Stimulated activated CD4-positive, alpha-beta T cell treated with anti-CD3 and anti-CD28 coated beads, TNF-alpha, amount 100 ng/mL, for 4 hours (primary cell): Measurements from ENCODE around the gene AGBL5.

Experiments
- DNase-seq, 3 experiments: peaks; one replicate each; pipeline ENCODE4 v3.0.0-alpha.2; 2020; ENCODE audit warnings: low read depth in 3 of 3

The AGBL5 gene

DNA sequence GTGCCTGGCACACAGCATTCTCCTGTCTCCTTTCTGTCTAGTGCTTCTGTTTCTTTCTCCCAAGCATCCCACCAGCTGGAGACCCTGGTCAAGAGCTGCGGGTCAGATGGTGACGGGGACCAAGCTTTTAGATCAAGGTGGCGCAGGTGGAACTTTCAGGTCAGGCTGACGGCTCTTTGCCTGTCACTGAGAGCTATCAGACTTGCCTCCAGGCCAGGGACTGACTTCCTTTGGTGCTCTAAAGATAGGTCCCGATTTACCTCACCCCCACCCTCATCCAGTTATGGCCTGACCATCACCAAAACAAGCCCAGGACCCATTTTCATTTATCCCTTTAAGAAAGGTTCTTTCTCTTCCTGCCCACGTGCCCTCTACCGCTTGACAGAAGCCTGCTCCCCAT, 25.8 kb downstream of the AGBL5 start:
- no peak for DNase-seq

DNA sequence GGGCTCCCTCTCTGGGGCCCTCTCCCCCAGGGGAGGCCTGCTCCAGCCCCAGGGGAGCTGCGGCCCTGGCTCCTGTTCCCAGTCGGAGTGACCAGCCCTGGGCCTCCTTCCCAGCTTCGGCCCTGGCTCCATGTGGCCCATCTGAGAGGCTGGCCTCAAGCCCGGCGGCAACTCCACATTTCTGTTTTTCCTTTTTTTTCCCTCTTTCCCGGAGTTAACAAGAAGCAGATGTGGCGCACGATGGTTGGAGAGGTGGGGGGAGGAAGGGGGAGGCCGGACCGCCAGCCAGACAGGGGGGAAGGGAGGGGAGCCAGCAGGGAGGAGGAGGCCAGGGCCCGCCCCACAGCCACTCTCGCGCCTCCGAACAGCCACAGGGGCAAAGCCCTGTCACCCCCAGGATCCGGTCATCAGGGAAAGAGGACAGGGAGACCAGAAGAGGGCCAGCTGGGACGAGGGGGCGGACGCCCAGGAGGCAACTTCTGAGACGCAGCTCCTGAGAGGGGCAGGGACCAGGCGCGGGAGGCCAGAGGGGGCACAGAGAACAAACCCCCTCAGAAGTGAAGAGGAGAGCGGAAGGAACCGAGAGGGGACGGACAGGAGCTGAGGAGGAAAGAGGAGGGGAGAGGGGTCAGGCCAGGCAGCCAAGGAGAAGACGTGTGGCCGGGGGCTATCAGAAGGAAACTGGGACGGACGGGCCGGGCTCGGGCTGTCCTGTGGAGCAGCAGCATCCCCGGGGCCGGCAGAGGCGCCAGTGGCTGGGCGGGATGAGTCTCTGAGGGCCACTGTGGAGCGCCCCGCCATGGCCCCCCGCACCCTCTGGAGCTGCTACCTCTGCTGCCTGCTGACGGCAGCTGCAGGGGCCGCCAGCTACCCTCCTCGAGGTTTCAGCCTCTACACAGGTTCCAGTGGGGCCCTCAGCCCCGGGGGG, 27.1 kb downstream of the AGBL5 start, which contains the start of gene EMILIN1:
TSS of gene EMILIN1 (plus strand) at position 349 of the 928 bp plus-strand sequence. CDS start at position 800, 451 bp downstream.
- no peak for DNase-seq

DNA sequence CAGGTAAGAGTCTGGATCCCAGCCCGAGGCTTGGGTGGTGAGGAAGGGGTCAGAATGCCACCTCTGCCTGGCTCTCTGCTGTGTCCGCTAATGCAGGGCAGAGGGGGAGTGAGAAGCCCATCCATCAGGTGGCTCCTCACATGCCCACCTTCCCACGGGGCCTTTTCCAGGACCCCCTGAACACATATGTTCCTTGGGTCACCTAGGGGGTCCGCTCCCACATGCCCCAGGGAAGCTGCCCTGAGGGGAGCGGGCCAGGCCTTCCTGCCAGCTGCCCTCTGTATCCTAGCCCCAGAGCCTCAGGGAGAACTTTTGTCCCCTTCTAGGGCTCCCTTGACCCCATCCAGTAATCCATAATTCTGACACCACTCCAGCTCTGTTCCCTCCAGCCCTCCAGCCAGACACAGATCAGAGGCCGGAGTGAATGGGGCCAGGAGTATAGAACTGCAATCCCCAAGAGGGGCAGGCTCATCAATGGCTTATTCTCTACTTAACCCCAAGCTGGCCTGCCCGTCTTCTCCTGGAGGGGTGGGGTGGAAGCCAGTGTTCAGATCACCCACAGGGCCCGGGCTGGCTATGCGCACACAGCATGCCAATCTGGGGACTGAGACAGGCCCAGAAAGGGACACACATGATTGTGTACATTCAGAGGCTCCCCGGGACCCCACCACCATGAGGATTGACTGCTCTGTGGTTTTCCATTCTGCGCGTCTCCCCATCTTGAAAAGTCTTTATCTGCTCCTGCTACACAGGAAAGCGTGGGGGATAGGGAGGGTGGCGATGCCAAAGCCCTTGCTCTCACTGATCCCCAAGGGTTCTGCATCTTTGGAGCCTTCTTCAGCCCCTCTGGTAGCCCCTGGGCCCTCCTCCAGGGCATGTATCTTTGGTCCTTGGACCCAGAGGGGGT, 28.0 kb downstream of the AGBL5 start:
- DNase-seq: no peak

DNA sequence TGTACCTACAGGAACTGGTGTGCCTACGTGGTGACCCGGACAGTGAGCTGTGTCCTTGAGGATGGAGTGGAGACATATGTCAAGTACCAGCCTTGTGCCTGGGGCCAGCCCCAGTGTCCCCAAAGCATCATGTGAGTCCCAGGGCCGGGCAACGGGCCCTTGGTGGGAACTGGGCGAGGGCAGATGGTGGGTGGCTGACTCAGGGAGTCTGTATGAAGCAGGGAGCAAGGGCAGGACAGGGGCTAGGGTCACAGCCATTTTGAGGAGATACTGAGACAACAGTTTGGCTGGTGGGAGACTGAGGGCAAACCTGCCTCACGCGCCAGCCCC, 28.6 kb downstream of the AGBL5 start:
- DNase-seq: no peak

DNA sequence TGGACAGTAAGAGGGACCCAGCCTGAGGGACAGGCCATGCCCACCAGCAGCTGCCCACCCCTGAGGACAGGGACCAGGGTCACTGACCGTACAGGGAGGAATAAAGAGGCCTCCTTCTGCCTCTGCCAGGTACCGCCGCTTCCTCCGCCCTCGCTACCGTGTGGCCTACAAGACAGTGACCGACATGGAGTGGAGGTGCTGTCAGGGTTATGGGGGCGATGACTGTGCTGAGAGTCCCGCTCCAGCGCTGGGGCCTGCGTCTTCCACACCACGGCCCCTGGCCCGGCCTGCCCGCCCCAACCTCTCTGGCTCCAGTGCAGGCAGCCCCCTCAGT, 29.1 kb downstream of the AGBL5 start:
- no peak for DNase-seq

DNA sequence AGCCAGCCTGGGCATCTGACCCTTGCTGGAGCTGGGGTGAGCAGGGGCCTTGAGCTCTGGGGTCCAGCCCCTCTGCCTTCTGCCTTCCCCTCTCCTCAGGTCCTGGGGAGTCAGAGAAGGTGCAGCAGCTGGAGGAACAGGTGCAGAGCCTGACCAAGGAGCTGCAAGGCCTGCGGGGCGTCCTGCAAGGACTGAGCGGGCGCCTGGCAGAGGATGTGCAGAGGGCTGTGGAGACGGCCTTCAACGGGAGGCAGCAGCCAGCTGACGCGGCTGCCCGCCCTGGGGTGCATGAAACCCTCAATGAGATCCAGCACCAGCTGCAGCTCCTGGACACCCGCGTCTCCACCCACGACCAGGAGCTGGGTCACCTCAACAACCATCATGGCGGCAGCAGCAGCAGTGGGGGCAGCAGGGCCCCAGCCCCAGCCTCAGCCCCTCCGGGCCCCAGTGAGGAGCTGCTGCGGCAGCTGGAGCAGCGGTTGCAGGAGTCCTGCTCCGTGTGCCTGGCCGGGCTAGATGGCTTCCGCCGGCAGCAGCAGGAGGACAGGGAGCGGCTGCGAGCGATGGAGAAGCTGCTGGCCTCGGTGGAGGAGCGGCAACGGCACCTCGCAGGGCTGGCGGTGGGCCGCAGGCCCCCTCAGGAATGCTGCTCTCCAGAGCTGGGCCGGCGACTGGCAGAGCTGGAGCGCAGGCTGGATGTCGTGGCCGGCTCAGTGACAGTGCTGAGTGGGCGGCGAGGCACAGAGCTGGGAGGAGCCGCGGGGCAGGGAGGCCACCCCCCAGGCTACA, 30.7 kb downstream of the AGBL5 start:
- no peak for DNase-seq

DNA sequence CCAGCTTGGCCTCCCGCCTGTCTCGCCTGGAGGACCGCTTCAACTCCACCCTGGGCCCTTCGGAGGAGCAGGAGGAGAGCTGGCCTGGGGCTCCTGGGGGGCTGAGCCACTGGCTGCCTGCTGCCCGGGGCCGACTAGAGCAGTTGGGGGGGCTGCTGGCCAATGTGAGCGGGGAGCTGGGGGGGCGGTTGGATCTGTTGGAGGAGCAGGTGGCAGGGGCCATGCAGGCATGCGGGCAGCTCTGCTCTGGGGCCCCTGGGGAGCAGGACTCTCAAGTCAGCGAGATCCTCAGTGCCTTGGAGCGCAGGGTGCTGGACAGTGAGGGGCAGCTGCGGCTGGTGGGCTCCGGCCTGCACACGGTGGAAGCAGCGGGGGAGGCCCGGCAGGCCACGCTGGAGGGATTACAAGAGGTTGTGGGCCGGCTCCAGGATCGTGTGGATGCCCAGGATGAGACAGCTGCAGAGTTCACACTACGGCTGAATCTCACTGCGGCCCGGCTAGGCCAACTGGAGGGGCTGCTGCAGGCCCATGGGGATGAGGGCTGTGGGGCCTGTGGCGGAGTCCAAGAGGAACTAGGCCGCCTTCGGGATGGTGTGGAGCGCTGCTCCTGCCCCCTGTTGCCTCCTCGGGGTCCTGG, 31.4 kb downstream of the AGBL5 start:
- DNase-seq: no peak

DNA sequence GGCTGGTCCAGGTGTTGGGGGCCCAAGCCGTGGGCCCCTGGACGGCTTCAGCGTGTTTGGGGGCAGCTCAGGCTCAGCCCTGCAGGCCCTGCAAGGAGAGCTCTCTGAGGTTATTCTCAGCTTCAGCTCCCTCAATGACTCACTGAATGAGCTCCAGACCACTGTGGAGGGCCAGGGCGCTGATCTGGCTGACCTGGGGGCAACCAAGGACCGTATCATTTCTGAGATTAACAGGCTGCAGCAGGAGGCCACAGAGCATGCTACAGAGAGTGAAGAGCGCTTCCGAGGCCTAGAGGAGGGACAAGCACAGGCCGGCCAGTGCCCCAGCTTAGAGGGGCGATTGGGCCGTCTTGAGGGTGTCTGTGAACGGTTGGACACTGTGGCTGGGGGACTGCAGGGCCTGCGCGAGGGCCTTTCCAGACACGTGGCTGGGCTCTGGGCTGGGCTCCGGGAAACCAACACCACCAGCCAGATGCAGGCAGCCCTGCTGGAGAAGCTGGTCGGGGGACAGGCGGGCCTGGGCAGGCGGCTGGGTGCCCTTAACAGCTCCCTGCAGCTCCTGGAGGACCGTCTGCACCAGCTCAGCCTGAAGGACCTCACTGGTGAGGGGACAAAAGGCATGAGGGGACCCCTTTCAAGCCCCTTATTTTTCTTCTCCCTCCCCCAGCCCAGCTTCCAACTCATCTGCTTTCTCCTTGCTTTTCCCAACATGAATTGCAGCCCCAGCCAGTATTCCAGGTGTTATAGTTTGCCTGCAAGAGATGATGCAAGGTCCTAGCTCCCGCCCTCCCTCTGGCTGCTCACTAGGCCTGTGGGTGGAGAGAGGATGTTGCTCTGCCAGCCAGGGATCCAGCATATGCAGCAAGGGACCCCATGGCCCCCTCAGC, 32.2 kb downstream of the AGBL5 start:
- no peak for DNase-seq

DNA sequence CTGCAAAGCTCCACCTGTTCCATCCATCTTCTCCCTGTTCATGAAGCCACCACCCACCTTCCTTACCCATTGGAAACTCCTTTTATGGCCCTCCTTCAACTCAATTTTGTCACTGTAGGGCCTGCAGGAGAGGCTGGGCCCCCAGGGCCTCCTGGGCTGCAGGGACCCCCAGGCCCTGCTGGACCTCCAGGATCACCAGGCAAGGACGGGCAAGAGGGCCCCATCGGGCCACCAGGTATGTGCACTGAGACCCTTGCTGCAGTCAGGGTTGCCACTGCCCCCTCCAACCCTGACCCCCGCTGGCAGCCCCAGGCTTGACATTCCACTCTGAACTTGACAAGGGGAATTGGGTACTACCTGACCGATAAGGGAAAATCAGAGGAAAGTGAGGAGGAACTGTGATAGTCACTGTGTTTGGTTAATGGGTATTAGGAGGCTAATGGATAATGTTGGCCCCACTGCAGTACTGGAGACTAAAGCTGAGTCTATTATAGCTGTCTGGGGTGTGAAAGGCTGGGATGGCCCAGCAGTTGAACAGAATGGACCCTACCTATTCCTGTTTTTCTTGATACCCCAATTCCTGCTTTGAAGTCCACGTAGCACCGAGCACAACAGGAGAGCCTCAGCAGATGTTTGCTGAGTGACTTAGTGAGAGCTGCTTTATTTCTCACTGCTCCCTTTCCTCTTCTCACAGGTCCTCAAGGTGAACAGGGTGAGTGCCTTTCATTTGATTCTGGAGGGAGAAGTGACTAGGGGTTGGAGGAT, 33.0 kb downstream of the AGBL5 start:
- no peak for DNase-seq

DNA sequence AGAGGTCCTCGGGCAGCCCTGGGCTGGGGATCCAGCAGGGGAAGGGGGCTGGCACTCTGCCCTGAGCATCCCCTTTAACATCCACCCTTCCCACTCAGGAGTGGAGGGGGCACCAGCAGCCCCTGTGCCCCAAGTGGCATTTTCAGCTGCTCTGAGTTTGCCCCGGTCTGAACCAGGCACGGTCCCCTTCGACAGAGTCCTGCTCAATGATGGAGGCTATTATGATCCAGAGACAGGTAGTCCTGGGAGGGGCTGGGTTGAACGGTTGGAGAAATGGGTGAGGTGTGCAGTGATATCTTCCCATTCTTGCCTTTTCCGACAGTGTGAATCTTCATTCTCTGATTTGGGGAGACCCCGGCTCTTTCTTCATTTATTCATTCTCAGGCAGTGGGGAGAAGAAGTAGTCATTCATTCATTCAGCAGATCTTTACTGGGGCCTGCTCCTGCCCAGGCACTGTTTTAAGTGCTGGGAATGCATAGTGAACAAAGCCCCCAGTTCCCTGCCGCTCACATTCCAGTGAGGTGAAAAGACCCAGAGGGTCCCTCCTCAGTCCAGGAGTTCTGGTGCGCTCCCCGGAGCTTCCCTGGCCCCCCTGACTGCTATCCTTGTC, 33.7 kb downstream of the AGBL5 start:
- DNase-seq: no peak

DNA sequence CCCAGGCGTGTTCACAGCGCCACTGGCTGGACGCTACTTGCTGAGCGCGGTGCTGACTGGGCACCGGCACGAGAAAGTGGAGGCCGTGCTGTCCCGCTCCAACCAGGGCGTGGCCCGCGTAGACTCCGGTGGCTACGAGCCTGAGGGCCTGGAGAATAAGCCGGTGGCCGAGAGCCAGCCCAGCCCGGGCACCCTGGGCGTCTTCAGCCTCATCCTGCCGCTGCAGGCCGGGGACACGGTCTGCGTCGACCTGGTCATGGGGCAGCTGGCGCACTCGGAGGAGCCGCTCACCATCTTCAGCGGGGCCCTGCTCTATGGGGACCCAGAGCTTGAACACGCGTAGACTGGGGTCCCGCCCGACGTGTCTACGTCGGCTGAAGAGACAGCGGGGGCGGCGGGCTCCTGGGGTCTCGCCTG, 34.2 kb downstream of the AGBL5 start:
- DNase-seq: peak in 2 of 3 experiments; percentile 19 to 24

DNA sequence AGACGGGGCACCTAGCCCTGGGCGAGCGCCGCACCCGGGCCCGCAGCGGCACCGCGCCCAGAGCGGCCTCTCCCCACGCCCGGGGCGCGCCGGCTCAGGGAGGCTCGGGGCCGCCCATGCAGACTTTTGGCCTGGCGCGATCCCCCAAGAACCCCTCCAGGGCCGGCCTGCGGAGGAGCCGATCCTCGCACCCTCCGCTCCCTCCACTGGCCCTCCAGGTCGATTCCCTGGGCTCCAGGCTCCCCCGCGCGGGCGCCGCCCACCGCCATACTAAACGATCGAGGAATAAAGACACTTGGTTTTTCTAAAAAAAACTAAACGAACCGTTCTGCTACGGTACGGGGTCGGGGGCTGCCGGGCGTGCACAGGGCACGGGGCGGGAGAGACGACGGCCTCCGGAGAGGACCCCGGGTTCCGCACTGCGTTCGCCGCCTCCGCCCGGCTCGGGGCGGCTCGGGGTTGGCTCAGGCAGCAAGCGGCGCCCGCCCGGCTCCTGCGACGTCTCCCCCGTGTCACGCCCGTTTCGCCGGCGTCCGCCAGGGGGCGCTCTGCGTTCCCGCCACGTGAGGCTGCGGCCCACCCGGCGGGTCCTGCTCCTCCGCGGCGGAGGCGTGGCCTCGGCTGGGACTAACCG, 34.7 kb downstream of the AGBL5 start:
- DNase-seq: peak; percentile 96 to 99 (median 98)

DNA sequence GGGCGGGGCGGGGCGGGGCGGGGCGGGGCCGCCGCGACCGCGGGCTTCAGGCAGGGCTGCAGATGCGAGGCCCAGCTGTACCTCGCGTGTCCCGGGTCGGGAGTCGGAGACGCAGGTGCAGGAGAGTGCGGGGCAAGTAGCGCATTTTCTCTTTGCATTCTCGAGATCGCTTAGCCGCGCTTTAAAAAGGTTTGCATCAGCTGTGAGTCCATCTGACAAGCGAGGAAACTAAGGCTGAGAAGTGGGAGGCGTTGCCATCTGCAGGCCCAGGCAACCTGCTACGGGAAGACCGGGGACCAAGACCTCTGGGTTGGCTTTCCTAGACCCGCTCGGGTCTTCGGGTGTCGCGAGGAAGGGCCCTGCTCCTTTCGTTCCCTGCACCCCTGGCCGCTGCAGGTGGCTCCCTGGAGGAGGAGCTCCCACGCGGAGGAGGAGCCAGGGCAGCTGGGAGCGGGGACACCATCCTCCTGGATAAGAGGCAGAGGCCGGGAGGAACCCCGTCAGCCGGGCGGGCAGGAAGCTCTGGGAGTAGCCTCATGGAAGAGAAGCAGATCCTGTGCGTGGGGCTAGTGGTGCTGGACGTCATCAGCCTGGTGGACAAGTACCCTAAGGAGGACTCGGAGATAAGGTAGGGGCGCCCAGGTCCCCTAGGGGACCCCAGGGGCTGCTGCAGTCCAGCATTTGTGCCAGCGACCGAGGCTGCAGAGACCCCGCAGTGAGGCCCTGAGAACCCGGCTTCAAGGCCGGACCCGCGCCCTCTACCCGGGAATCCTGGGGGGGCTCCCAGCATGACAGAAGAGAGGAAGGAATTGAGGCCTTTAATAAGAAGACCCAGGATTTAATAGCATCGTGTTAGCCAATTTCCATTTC, 35.5 kb downstream of the AGBL5 start, which contains the start of gene KHK:
TSS of gene KHK (plus strand) at position 49 of the 870 bp plus-strand sequence. CDS start at position 537, 488 bp downstream.
- DNase-seq: no peak

DNA sequence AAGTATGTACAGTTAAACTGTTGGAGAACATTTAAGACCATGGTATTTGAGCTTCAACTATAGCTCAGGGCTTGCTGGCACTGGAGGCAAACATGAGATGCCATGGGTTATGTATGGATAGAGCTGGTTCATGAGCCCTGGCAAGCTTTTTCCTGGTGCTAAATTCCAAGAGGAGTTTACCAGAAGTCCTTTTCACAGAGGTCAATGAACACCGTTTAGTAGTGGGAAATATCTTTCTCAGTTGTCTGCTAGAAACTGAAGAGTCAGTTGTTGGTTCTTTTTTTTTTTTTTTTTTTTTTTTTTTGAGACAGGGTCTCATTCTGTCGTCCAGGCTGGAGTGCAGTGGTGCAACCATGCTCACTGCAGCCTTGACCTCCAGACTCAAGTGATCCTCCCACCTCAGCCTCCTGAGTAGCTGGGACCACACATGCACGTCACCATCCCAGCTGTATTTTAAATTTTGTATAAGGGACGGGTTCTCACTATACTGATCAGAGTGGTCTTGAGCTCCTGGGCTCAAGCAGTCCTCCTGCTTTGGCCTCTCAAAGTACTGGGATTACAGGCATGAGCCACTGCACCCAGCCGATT, 36.4 kb downstream of the AGBL5 start:
- DNase-seq: no peak

DNA sequence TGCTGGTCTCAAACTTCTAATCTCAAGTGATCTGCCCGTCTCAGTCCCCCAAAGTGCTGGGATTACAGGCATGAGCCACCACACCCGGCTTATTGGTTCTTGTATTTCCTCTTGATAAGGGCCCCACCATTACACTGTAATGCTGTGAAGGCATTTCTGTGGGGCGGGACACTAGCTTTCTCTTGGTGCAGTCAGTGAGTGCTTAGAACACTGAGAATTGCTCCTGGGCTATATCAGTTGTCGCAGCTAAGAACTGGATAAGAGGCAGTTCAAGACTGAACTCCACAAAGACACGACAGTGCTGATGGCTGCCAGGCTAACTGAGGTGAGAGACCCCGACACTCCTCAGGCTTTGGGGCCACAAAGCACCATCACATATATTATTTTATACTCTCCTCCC, 37.2 kb downstream of the AGBL5 start:
- DNase-seq: no peak

DNA sequence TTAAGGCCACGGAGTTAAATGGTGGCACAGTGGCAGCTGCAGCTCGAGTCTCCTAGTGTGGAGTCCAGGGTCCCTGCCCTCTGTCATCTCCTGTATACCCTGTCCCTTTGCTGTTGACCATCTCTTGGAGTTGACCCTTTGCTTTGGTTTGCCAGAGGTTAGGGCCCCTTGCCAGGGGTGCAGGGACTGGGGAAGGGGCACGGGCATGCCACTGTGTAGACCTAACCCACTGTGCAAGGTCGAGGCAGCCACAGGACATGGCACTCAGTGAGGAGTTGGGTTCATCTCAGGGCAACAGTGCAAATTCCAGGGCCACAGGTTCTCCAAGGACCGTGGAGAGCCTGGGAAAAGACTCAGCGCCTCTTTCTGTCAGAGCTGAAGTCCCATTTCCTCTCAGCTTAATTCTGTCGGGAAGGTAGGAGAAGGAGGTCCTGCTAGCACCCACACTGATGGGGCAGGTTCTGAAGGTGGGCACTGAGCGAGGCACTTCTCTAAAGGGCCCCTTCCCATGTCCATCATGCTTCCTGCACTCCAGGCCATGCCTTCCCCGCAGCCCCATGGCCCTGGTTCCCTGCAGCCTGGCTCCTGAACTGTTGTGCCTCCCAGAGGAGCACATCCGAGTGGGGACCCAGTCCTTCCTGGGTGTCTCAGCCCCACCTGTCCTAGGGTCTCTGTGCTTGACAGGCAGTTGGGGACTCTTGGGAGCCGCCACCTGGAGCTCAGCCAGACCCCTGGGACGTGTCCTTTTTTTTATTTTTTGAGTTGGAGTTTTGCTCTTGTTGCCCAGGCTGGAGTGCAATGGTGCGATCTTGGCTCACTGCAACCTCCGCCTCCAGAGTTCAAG, 37.9 kb downstream of the AGBL5 start:
- no peak for DNase-seq
